ENCODE measurements around the gene VAMP1.

DNA sequence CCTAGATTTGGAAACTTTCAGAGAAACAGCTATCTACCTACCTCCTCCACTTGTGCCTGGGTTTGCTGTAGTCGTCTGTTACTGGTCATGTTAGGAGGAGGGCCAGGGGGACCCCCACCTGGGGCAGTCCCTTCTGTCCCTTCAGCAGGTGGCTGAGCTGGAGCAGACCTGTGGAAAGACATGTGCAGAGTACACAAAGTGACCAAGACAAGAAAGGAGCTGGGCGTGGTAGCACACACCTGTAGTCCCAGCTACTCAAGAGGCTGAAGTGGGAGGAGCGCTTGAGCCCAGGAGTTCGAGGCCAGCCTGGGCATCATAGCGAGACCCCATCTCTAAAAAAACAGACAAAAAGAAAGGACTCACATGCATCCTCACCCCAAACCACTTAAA, 4.3 kb downstream of the VAMP1 start:
- no peak for TF ChIP-seq CTCF (conservative IDR thresholded peaks at IDR 0.05; ENCODE audit: low read depth, low read length)
- TF ChIP-seq EZH2 (IDR thresholded peaks at IDR 0.05; ENCODE audit: low read length, unreplicated experiment) = no peak
